T-helper 17 cell (primary cell): Measurements from ENCODE around the gene PHC3. TPM values are rescaled to one million over a fixed set of nuclear protein-coding genes. Genes with fewer than 3 reads are reported as not detected.

Source experiments
- ATAC-seq: fragments of 150-1000 bp; cut with Tn5 transposase; 2 replicates; pipeline ENCODE4 v1.10.0; 2021; ENCODE audit warnings: mild to moderate bottlenecking, moderate library complexity
- DNase-seq, 3 donors: peaks; one replicate each; pipeline versions ENCODE4 v3.0.0 to v3.0.0-alpha.2; 2020 to 2021
- H3K9me3 ChIP-seq: one replicate; pipeline ENCODE4 v1.7.0; 2013; ENCODE audit warnings: low read length, mild to moderate bottlenecking; ENCODE audit not compliant: control insufficient read depth, poor library complexity, severe bottlenecking
- H3K27ac Mint-ChIP-seq: one replicate; pipeline ENCODE4 v1.8.0; 2022; ENCODE audit warnings: mild to moderate bottlenecking, moderate library complexity, mixed read lengths
- H3K27me3 Mint-ChIP-seq: one replicate; pipeline ENCODE4 v1.8.0; 2022; ENCODE audit warnings: mixed read lengths
- H3K36me3 Mint-ChIP-seq: one replicate; pipeline ENCODE4 v1.8.0; 2022; ENCODE audit warnings: low read depth, mixed read lengths
- H3K4me1 Mint-ChIP-seq: one replicate; pipeline ENCODE4 v1.8.0; 2022; ENCODE audit warnings: mild to moderate bottlenecking, mixed read lengths
- H3K4me3 Mint-ChIP-seq: one replicate; pipeline ENCODE4 v1.8.0; 2022; ENCODE audit warnings: mild to moderate bottlenecking, moderate library complexity, mixed read lengths
- total RNA-seq, 4 donors: library from RNA in 2 of 4; stranded (reverse) in 2 of 4; gene quantifications; one replicate each; pipeline ENCODE4 v1.2.3 and lab custom pipeline; 2022 to 2026

The PHC3 gene, protein sequence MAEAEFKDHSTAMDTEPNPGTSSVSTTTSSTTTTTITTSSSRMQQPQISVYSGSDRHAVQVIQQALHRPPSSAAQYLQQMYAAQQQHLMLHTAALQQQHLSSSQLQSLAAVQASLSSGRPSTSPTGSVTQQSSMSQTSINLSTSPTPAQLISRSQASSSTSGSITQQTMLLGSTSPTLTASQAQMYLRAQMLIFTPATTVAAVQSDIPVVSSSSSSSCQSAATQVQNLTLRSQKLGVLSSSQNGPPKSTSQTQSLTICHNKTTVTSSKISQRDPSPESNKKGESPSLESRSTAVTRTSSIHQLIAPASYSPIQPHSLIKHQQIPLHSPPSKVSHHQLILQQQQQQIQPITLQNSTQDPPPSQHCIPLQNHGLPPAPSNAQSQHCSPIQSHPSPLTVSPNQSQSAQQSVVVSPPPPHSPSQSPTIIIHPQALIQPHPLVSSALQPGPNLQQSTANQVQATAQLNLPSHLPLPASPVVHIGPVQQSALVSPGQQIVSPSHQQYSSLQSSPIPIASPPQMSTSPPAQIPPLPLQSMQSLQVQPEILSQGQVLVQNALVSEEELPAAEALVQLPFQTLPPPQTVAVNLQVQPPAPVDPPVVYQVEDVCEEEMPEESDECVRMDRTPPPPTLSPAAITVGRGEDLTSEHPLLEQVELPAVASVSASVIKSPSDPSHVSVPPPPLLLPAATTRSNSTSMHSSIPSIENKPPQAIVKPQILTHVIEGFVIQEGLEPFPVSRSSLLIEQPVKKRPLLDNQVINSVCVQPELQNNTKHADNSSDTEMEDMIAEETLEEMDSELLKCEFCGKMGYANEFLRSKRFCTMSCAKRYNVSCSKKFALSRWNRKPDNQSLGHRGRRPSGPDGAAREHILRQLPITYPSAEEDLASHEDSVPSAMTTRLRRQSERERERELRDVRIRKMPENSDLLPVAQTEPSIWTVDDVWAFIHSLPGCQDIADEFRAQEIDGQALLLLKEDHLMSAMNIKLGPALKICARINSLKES
- total RNA-seq (100 to 1,000 TPM; 124 to 134 TPM), total RNA-seq (lab: John Stamatoyannopoulos, UW) (155 to 163 reads per million in 2 donors)

- DNase-seq (peak; percentile 86 to 87 (median 86)), ATAC-seq (peak; percentile 76)
- Mint-ChIP-seq H3K27me3 (no peaks in the 10 kb centered on the region), H3K4me1 (peaks cover 26% of the 10 kb centered on the region), H3K4me3 (peak within 1 kb of the TSS; percentile 94), H3K27ac (peak within 1 kb of the TSS; percentile 97), H3K36me3 (peaks cover 3% of the 10 kb centered on the region)
- no peaks in the 10 kb centered on the region for H3K9me3 ChIP-seq
Observed at GRCh38 chr3:170180908-170181885, at the start of gene PHC3. Gene PHC3, minus strand, starts transcription at chr3:170181733. Its CDS starts 18 bp downstream, at chr3:170181715.

GRCh38 chr3:170228093-170228766, 46.7 kb upstream of the PHC3 start:
- H3K9me3 ChIP-seq = no peaks in the 10 kb centered on the region
- no peak overlapping the region for H3K4me3 Mint-ChIP-seq
- ATAC-seq = no peak
- peaks cover 31% of the 10 kb centered on the region for H3K4me1 Mint-ChIP-seq
- no peaks in the 10 kb centered on the region for H3K27me3 Mint-ChIP-seq
- peak overlapping the region; percentile 87 for H3K27ac Mint-ChIP-seq
- DNase-seq = no peak
- H3K36me3 Mint-ChIP-seq = no peaks in the 10 kb centered on the region

GRCh38 chr3:170226426-170226960, 45.0 kb upstream of the PHC3 start:
- Mint-ChIP-seq H3K4me3 (no peak overlapping the region), H3K27ac (no peak overlapping the region), H3K27me3 (no peaks in the 10 kb centered on the region), H3K36me3 (no peaks in the 10 kb centered on the region), H3K4me1 (peaks cover 37% of the 10 kb centered on the region)
- ATAC-seq = no peak
- H3K9me3 ChIP-seq = no peaks in the 10 kb centered on the region
- no peak for DNase-seq

DNA sequence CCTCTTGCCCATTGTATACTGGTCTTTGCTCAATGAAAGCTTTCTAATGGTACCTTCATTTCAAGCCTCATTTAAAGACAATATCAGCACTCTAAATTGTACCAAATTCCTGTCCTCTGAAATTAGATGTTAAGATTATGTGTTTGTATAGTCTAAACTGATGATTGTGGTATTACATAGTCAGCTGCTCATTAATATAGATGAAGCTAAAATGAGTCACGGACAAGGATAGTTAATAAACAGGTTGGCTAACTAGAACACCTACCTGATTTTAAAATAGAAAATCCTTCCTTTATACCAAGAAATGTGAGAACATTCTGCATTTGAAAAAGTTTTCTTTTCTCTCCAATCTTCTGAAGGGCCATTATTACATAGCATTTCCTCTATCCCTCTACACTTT, 43.6 kb upstream of the PHC3 start:
- DNase-seq (no peak), ATAC-seq (no peak)
- Mint-ChIP-seq H3K27ac (no peak overlapping the region), H3K4me3 (no peak overlapping the region), H3K27me3 (no peaks in the 10 kb centered on the region), H3K4me1 (peaks cover 37% of the 10 kb centered on the region), H3K36me3 (no peaks in the 10 kb centered on the region)
- no peaks in the 10 kb centered on the region for H3K9me3 ChIP-seq

- Mint-ChIP-seq H3K36me3 (no peaks in the 10 kb centered on the region), H3K4me1 (peaks cover 32% of the 10 kb centered on the region)
Observed at GRCh38 chr3:170222647-170223541, 41.4 kb upstream of the PHC3 start.

DNA sequence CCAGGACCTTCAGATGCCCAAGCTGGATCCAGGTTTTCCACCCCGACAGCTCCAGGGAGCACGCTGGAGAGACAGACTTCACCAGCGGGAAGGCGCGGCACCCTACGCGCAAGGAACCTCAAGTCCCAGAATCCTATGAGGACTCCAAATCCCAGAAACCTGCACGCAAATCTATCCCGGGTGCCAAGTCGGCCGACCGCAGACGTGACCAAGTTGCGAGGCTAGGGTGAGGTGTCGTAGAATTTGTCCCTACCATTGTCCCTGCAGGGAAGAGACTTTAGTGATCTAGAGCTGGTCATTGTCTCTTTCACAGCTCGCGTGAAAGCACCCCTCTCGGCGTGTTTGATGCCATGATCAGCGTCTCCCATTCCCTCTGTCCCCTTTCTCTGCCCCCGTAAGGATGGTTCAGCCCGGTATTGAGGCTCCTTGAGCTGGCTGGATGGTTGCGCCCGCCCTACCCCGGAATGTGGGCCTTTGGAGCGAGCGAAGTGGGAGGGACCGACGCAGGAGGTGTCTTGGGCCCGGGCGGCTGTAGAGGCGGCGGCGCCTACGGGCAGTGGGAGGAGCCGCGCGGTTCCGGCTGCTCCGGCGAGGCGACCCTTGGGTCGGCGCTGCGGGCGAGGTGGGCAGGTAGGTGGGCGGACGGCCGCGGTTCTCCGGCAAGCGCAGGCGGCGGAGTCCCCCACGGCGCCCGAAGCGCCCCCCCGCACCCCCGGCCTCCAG, 40.6 kb upstream of the PHC3 start, which contains the start of gene PRKCI:
Gene PRKCI (plus strand): TSS at position 501 of the 723 bp plus-strand sequence. CDS start 246 bp downstream, outside the sequence.
- peaks cover 24% of the 10 kb centered on the region for H3K4me1 Mint-ChIP-seq
- H3K27me3 Mint-ChIP-seq = no peaks in the 10 kb centered on the region
- H3K9me3 ChIP-seq = no peaks in the 10 kb centered on the region
- DNase-seq = peak; percentile 76 to 78 (median 77)
- H3K4me3 Mint-ChIP-seq = peak within 1 kb of the TSS; percentile 94
- no peaks in the 10 kb centered on the region for H3K36me3 Mint-ChIP-seq
- peak within 1 kb of the TSS; percentile 95 for H3K27ac Mint-ChIP-seq
- ATAC-seq = peak; percentile 95

More at GRCh38 chr3:170222647-170223541, 41.4 kb upstream of the PHC3 start:
- Mint-ChIP-seq H3K4me3 (peak overlapping the region; percentile 94), H3K27me3 (no peaks in the 10 kb centered on the region), H3K27ac (peak overlapping the region; percentile 95)
- ATAC-seq (peak; percentile 42), DNase-seq (peak in 1 of 3 donors; percentile 7)
- H3K9me3 ChIP-seq = no peaks in the 10 kb centered on the region

DNA sequence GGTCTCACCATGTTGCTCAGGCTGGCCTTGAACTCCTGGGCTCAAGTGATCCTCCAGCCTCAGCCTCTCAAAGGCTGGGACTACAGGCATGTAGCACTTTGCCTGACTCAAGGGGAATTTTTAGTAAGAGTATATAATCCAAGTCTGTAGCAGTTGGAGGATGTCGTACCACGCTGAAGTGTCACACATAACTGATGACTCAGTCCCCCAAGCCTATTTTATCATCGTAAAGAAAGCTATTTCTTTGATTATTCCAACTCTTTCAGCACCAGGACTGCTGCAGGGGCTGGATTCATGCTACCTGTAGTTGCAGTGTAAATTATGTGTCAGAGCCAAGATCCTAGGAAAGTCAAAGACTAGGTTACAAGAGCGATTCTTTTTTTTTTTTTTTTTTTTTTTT, 39.3 kb upstream of the PHC3 start:
- Mint-ChIP-seq H3K4me3 (peak overlapping the region; percentile 69), H3K27ac (no peak overlapping the region)

DNA sequence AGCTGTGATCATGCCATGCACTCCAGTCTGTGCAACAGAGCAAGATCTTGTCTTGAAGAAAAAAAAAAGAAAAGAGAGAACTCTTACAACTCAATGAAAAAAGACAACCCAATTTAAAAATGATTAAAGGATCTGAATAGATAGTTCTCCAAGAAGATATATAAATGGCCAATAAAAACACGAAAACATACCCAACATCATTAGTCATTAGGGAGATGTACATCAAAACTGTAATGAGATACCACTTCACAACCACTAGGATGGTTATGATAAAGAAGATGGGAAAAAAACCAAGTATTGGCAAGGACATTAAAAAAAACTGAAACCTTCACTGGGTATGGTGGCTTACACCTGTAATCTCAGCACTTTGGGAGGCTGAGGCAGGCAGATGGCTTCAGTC, 38.3 kb upstream of the PHC3 start:
- no peak overlapping the region for H3K27ac Mint-ChIP-seq
- DNase-seq = no peak
- no peaks in the 10 kb centered on the region for H3K27me3 Mint-ChIP-seq
- no peak overlapping the region for H3K4me3 Mint-ChIP-seq
- H3K36me3 Mint-ChIP-seq = no peaks in the 10 kb centered on the region
- peaks cover 13% of the 10 kb centered on the region for H3K4me1 Mint-ChIP-seq
- ATAC-seq = no peak
- no peaks in the 10 kb centered on the region for H3K9me3 ChIP-seq

More for the DNA sequence above, 39.3 kb upstream of the PHC3 start:
- H3K27me3 Mint-ChIP-seq = no peaks in the 10 kb centered on the region
- peaks cover 19% of the 10 kb centered on the region for H3K4me1 Mint-ChIP-seq
- no peaks in the 10 kb centered on the region for H3K36me3 Mint-ChIP-seq
- ATAC-seq = no peak
- no peaks in the 10 kb centered on the region for H3K9me3 ChIP-seq
- DNase-seq = no peak

- ATAC-seq (no peak), DNase-seq (no peak)
- Mint-ChIP-seq H3K4me3 (no peak overlapping the region), H3K4me1 (no peaks in the 10 kb centered on the region), H3K27me3 (peaks cover 18% of the 10 kb centered on the region), H3K27ac (no peak overlapping the region), H3K36me3 (peaks cover 2% of the 10 kb centered on the region)
- no peaks in the 10 kb centered on the region for H3K9me3 ChIP-seq
Observed at GRCh38 chr3:170211668-170212067, 30.1 kb upstream of the PHC3 start.

DNA sequence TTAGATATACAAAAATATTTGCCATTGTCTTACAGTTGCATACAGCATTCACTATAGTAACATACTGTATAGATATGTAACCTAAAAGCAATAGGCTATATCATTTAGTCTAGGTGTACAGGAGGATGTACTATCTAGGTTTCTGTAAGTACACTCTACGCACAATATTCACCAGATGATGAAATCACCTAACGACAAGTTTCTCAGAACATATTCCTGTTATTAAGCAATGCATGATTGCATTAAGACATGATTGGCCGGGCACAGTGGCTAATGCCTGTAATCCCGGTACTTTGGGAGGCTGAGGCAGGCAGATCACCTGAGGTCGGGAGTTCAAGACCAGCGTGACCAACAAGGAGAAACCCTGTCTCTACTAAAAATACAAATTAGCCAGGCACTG, 26.2 kb upstream of the PHC3 start:
- no peak for DNase-seq
- H3K27me3 Mint-ChIP-seq = peaks cover 47% of the 10 kb centered on the region
- H3K4me1 Mint-ChIP-seq = no peaks in the 10 kb centered on the region
- H3K36me3 Mint-ChIP-seq = peaks cover 4% of the 10 kb centered on the region
- ATAC-seq = no peak
- H3K9me3 ChIP-seq = no peaks in the 10 kb centered on the region
- H3K27ac Mint-ChIP-seq = no peak overlapping the region
- no peak overlapping the region for H3K4me3 Mint-ChIP-seq
